HL-60 (cell line): ENCODE measurements around the gene TLR10.
"Not testable (repeated sequence)": the region's sequence is repeated elsewhere in the genome, so short reads cannot be mapped to it uniquely, and the experiment has no call there.

ENCODE experiments used
- DNase-seq, 2 experiments: peaks; one replicate each; pipeline ENCODE4 v3.0.0-alpha.2; 2010 to 2020; ENCODE audit warnings: low read depth in 1 of 2, low spot score in 1 of 2
- H3K27ac ChIP-seq: fragments of 250-450 bp; sonication (Bioruptor Pico); replicated peaks from 2 replicates; pipeline ENCODE4 v1.5.1; 2020; ENCODE audit warnings: mild to moderate bottlenecking, moderate library complexity
- H3K27me3 ChIP-seq: fragments of 250-450 bp; sonication (Bioruptor Pico); 2 replicates; pipeline ENCODE4 v1.5.1; 2021; ENCODE audit warnings: mild to moderate bottlenecking, moderate library complexity; ENCODE audit not compliant: insufficient read depth, poor library complexity, severe bottlenecking
- H3K4me3 ChIP-seq: replicated peaks from 2 replicates; pipeline ENCODE4 v1.5.1; 2011; ENCODE audit warnings: mild to moderate bottlenecking, control low read depth, low read length; ENCODE audit not compliant: insufficient read depth
- CTCF ChIP-seq: IDR thresholded peaks from one replicate; pipeline ENCODE4 v1.5.1; 2011; ENCODE audit warnings: low read length, control low read depth, inconsistent platforms; ENCODE audit not compliant: insufficient read depth
- GABPA ChIP-seq: IDR thresholded peaks from 2 replicates; pipeline ENCODE4 v1.6.1; 2012; ENCODE audit warnings: low read depth
- POLR2AphosphoS5 ChIP-seq: IDR thresholded peaks from 2 replicates; pipeline ENCODE4 v1.6.1; 2012; ENCODE audit warnings: low read depth
- REST ChIP-seq: IDR thresholded peaks from 2 replicates; pipeline ENCODE4 v1.6.1; 2012; ENCODE audit warnings: low read depth; ENCODE audit not compliant: insufficient replicate concordance
- SPI1 ChIP-seq: IDR thresholded peaks from 2 replicates; pipeline ENCODE4 v1.6.1; 2012; ENCODE audit warnings: low read depth, mild to moderate bottlenecking, borderline replicate concordance

Gene TLR10

GRCh38 chr4:38815885-38816782 lies 33.3 kb upstream of the TLR10 start:
- no peak overlapping the region for H3K4me3 ChIP-seq
- DNase-seq = no peak
- H3K27me3 ChIP-seq = no peaks in the 10 kb centered on the region
- H3K27ac ChIP-seq = no peak overlapping the region; the same call in 1 of the 2 replicates
- no peak for TF ChIP-seq POLR2AphosphoS5
- no peak for TF ChIP-seq REST
- TF ChIP-seq CTCF = no peak
- TF ChIP-seq SPI1 = no peak
- TF ChIP-seq GABPA = no peak

GRCh38 chr4:38814386-38814785 lies 31.6 kb upstream of the TLR10 start:
- Histone ChIP-seq H3K27ac (no peak overlapping the region), H3K27me3 (no peaks in the 10 kb centered on the region), H3K4me3 (no peak overlapping the region)
- no peak for DNase-seq
- no peak for TF ChIP-seq REST
- no peak for TF ChIP-seq POLR2AphosphoS5
- TF ChIP-seq GABPA = no peak
- no peak for TF ChIP-seq SPI1
- no peak for TF ChIP-seq CTCF

GRCh38 chr4:38811297-38811696 lies 28.5 kb upstream of the TLR10 start:
- TF ChIP-seq REST (no peak), SPI1 (no peak), POLR2AphosphoS5 (no peak), GABPA (no peak), CTCF (no peak)
- Histone ChIP-seq H3K27me3 (no peaks in the 10 kb centered on the region), H3K4me3 (no peak overlapping the region), H3K27ac (no peak overlapping the region)
- DNase-seq = no peak

GRCh38 chr4:38807462-38807861 lies 24.7 kb upstream of the TLR10 start:
- not testable (repeated sequence) for H3K27ac ChIP-seq, H3K27me3 ChIP-seq, H3K4me3 ChIP-seq, DNase-seq

GRCh38 chr4:38806251-38806650 lies 23.5 kb upstream of the TLR10 start:
- not testable (repeated sequence) for H3K4me3 ChIP-seq, DNase-seq, H3K27me3 ChIP-seq
- 0 out of 2 replicates have a peak overlapping the region, but pooled peaks have one; percentile 31 for H3K27ac ChIP-seq
